ENCODE measurements around the gene TSPAN11. TPM values are rescaled to one million over a fixed set of nuclear protein-coding genes. Genes with fewer than 3 reads are reported as not detected.

Gene TSPAN11
- total RNA-seq, 1 experiment from 2014 or later: 0.17 TPM

DNA sequence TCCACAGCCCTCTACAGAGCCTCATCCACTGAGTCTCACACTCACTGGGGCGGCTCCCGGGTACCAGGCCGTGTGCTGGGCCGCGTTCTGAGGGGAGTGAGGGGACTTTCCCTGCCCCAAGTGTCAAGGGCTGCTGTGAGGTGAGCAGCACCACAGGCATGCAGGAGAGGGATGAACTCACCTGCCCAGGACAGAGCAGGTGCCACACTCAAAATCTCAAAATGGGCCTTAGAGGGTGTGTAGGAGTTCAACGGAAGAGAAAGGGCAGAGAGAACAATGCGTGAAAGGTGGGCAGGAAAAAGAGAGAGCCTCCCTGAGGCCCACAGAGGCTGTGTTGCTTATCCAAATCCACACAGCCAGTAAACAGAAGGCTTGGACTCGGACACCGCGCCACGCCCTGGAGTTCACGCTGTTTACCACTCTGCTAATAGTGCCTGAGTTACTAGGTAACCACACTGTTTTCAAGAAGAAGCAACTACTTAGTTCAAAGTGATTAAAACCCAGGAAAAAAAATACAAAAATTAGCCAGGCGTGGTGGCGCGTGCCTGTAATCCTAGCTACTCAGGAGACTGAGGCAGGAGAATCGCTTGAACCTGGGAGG, 32.7 kb downstream of the TSPAN11 start:
- no peak for DNase-seq (ENCODE audit: low read depth)

DNA sequence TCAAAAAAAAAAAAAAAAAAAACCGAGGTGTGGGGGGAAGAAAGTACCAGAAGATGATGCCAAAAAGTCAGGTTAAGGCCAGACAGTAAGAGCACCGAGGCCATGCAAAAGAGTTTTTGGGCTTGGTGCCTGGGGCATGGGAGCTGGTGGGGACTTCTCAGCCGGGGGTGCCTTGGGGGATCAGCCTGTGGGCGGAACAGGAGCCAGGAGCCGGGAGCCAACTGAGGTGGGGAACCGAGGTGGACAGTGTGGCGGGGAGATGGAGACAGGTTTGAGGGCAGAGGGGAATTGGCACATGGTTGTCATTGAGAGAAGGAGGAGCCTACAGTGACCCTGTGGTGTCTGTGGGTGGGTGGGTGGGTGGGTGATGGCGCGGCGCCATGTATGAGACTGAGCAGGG, 33.2 kb downstream of the TSPAN11 start:
- no peak for DNase-seq (ENCODE audit: low read depth)

DNA sequence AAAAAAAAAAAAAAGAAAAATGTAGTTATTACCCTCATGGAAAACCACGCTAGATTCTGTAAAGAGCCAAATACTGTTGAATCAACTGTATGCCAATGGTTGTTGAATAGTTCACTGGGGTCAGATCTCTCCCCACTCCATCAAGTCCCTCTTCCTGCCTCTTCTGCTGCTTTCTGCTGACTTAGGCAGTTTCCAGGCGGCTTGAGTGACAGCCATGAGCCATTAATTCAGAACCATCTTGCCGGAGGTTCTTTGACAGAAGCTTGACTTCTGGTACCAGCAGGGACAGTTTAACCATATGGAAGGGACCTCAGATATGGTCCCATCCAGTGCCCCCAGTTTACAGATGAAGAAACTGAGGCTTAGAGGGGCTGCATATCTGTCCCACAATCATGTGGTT, 34.5 kb downstream of the TSPAN11 start:
- DNase-seq (ENCODE audit: low read depth): no peak

DNA sequence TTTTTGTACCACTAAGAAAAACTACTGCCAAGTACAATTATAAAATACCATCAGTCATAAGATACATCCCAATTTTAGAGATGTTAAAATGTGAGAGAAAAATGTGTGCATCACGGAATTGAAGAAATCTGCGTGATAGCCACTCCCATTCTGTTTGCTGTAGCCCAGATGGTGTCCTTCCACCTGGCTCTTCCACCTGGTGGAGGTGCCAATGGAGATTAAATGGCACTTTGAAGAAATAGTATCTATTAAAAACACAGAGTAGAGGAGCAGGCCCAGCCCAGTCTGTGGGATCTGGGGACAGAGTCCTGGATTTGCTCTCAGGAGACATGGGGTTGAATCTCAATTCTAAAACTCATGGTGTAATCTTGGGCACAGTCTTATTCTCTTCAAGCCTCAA, 35.5 kb downstream of the TSPAN11 start:
- DNase-seq (ENCODE audit: low read depth): no peak

DNA sequence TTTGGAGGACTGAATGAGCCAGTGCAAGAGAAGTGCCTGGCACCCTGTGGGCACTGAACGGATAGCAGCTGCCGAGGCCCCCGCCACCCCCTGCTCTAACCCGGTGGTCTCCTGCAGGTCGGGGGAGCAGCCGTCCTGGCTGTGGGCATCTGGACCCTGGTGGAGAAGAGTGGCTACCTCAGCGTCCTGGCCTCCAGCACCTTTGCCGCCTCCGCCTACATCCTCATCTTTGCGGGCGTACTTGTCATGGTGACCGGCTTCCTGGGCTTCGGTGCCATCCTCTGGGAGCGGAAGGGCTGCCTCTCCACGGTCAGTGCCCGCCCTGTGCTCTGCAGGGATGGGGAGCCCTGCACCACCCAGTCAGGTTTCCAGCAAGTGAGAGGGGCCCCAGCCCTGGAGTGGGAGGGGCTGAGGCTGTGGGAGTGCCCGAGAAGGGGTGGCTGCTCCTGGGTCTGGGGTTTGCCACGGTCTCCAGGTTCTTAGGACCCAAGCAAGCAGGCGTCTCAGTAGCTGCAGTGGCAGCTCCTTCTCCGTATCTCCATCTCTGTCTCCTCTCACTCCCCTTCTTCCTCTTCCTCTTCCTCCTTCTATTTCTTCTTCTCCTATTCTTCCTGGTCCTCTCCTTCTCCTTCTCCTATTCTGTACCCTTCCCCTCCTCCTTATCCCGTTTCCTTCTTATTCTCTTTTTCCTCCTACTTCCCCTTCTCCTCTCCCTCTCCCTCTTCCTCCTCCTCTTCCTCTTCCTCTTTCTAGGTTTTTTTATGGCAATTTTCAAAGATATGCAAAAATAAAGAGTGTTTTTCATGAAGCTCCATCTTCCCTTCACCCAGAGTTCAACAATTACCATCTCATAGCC, 37.4 kb downstream of the TSPAN11 start:
- DNase-seq (ENCODE audit: low read depth): no peak

DNA sequence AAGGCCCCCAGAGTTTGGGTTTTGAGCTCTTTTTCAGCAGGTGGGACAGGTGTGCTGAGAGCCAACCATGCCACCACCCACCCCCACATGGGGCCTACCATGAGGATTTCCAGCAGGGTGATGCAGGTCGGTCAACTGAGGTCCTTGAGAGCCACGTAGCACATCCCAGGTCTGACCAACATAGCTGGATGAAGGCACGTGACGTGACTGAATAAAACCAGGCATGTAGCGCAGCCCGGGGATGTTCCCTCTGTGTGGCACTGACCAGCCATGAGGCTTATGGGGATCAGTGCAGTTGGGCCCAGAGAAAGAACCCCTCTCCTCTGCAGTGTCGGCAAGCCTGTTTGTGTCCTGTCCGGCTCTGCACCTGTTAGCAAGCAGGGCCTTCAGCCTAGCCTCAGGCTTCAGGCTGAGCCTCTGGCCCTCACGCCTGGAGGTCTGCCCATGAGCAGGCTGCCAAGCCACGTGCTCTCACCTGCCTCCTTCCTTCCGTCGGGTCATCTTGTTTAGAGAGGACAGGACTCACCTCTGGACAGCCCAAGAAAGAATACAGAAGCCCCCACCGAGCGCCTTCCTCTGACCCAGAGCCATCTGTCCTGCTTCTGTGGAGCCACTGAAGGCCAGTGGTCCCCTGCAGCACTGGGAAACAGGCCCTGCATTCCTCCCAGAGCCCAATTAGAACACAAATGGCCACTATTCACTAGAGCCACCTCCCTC, 38.5 kb downstream of the TSPAN11 start:
- no peak for DNase-seq (ENCODE audit: low read depth)

DNA sequence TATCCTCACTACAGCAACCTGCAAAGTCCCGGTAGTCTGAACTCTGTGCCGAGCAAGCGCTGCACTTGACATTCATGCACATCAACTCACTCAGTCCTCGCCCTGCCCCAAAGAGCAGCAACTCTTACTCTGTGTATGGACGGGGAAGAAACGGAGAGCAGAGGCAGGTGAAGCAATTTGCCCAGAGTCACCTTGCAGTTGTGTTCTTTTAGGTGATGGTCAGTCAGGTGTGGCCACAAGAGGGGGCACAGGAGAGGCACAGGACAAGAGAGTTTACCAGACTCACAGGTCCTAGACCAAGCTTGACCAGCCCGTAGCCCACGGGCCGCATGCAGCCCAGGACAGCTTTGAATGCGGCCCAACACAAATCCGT, 39.1 kb downstream of the TSPAN11 start:
- DNase-seq (ENCODE audit: low read depth): no peak

DNA sequence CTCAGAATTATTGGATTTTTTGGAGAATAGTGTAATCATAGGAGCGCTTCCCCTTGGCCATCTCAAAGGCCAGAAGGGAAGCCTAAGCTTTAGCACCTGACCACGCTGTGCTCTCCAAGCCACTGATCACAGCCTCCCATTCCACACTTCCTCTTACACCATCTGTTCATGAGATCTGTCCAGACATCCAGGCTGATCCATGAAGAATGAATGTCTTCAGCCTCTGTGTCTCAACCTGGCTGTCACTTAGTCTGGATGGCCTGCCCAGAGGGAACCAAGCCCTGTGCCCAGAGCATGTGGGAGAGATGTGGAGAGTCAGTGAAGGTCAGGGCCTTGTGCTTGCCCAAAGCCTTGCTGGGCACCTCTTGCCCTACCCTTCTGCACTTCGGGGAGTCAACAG, 40.5 kb downstream of the TSPAN11 start:
- DNase-seq (ENCODE audit: low read depth): no peak

DNA sequence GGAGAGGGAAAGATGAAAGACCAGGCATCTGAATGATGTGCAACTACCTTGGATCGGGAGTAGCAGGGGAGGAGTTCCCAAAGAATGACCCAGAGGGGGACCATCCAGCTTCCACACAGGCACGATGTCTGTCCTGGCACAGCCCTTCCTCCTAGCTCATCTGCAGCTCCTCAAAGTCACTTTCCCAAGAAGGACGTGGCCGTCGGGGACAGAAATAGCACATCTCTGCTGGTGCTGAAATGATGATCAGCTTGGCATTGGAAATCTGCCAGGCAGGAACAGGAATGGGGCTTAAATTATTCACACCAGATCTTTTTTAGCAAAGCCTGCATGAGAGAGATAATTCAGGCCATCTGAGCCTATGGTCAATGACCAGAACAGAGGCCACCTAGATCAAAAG, 41.7 kb downstream of the TSPAN11 start:
- no peak for DNase-seq (ENCODE audit: low read depth)

DNA sequence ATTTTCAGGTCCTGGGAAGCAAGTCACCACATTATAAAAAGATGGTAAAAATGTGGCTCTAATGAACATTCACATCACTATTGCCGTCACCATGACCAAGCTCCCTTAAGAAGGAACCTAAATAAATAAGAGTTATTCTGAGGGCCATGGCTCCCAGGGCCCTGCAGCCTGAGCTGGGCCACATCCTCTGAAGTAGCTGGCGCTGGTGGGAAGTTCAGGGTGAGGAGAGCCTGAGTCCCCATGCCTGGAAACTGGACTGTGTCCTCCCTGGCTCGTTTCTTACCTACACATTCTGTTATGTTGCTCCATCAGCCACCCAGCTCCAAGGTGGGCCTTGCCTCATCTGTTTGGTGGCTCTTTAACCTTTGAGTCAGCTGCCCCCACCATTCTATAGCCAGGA, 42.5 kb downstream of the TSPAN11 start:
- DNase-seq (ENCODE audit: low read depth): no peak

DNA sequence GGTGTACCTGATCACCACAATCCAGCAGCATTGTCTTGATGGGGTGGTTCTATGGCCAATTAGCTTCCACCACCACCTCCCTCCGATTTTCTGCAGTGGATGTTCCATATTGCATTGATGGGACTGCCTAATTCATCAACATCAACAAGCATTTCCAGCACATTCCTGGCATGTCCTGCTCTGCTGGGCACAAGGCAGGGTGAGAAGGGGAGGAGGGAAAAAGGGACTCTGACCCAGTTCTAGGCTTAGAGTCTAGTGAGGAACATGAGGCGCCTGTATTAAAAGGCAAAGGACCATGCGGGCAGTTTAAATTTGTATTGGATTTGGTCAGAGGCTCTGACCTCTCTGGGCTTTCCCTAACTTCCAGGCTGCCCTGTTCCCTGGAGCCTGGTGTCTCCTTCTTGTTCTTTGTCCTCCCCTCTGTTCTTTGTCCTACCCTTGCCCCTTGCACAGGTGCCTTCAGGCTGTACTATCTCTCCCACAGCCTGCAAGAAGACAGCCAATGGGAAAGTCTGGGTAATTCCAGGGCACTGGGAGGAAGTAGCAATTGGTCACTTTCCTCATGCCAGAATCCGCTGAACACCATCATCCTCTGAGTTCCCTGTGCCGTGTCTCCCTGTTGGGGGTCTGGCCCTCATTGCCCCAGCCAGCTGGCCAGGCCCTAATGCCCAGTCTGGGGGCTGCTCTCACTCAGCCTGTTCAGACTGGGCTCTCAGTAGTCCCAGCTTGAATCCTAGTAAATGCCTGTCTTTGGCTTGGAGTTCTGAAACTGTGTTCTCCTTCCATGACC, 43.3 kb downstream of the TSPAN11 start:
- no peak for DNase-seq (ENCODE audit: low read depth)

DNA sequence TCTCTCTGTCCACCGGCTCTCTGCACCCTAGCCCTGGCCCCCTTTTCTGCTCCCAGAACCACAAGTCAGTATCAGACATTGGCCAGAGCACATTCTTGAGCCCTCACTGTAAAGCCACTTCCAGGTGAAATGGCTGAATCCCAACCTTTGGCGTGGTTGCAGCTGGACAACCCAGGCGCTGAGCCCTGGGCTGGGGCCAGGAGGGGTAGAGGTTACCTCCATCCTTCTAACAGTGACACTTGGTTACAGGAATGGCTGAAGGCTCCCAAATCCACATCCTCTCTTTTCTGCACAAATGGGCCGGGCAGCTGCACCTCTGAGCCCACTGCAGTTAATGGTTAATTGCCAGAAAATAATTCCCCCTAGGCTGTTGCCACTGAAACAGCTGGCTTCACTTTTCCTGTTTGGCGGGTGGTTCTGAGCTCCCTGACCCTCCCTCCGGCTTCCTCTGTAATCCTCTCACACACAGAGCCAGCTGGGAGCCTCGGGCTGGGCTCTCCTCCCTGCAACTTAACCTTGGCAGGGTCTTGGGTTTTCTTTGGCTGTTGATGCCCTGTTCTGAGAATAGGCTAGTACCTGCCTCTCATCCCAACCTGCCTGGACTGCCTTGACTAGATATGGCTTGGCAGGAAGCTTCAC, 44.1 kb downstream of the TSPAN11 start:
- DNase-seq (ENCODE audit: low read depth): no peak

DNA sequence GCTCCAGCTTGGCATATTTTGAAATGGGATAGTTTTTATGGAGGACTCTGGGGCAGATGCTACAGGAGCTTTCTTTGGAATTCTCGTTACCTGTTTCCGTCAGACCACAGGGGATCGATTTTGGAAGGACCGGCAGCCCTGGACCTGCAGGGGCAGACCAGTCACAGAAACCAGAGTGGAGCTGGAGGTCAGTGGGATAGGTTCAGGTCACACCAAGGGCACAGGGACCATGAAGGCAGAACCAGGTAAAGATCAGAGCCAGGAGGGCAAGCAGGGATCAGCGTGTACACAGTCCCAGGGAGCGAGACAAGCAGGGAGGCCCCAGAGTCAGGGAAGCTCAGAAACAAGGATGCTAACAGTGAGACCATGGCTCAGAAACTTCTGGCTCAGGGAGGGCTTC, 45.5 kb downstream of the TSPAN11 start:
- no peak for DNase-seq (ENCODE audit: low read depth)

DNA sequence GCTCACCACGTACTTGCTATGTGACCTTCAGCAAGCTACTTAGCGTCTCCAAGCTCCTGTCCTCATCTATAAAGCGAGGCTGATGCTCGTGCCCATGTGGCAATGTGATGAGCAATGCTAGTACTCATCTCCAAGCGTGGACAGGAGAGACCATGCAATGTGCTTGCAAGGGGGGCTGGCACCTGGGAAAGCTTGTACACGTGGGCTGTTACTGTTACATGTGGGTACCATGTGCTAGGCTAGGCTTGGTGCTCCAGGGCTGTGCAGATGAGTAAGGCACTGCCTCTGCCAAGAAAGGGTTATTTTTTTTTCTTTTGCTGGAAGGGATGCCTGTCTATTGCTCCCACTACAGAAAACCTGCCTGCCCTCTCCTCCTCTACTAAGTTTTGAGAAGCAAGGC, 46.6 kb downstream of the TSPAN11 start:
- no peak for DNase-seq (ENCODE audit: low read depth)

DNA sequence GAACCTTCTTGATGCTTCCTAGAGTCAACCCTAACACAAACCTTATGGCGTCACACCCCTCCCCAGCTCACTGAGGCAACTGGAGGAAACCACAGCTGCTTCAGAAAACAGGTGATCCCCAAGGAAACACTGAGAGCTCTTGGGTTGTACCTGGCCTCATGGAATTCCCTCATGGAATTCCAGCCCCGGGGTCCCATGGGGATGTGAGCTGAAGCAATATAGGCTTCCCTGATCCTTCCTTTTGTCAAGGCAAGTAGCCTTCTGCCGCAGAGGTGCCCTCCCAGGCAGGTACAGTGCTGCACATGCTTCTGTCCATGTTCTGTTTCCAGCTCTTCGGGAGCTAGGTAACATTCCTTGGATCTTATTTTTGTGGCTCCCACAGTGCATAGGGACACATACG, 47.3 kb downstream of the TSPAN11 start:
- DNase-seq (ENCODE audit: low read depth): no peak

DNA sequence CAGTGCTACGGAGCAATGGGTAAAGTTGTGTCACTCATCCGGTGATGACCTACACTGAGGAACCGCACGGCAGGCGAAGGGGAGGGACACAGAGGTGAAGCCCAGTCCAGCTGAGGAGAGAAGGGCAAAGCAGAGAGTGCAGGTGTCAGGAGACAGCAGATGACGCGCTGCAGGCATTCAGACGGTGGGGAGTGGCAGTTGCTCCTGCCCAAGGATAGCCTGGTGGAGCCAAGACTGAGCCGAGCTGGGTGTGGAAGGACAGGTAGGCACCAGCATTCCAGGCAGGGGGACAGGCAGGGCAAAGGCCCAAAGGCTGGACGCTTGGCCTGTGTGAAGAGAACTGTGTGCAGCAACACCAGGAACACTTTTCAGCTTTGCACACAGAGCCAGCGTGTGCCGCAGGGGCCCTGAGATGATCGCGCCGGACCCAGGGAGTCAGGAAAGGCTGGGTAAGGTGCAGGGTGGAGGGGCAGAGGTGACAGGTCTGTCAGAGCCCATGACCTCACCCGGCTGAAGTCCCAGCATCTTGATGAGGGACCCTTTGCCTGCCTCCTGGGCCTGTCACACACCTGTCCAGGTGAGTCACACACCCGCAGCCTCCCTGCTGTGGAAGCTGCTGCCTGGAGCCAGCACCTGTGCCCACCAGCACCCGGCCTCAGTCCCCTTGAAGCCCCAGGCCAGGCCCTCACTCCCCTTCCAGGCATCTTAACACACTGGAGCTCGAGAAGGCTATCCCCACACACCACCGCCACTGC, 48.4 kb downstream of the TSPAN11 start:
- no peak for DNase-seq (ENCODE audit: low read depth)

DNA sequence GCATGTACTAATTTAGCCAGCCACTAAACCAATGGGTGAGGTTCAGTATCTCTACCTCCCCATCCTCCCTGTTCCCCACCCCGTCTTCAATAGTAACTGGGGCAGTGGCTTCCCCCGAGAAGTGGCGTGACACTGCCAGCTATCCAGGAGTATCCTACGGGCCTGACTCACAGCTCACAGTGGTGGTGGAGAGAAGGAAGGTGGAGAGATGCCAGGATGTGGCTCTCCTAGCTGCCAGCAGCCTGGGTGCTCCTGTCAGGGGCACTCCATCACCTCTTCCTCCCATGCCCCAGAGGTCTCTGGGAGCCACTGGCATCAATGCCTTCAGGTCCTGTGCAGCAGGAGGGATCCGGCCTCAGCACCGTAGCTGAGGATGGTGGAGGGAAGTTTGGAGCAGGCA, 49.0 kb downstream of the TSPAN11 start:
- no peak for DNase-seq (ENCODE audit: low read depth)

DNA sequence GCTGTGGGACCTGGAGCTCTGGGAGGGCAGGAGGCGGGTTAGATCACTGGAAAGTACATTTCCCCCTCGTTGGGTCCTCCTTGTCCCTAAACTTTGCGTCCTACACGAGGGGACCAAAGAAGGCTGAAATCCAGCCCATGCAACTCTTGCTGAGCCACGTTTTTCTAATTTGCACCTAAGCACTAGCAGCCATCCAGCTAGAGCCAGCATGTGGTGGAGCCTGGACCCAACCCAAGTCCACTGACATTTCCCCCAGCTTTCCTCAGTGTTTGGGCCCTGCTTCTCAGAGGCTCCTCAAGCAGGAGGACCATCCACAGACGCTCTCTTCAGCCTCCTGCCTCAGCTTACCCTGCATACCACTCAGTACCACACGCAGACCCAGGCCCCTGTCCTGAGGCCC, 49.7 kb downstream of the TSPAN11 start:
- no peak for DNase-seq (ENCODE audit: low read depth)

DNA sequence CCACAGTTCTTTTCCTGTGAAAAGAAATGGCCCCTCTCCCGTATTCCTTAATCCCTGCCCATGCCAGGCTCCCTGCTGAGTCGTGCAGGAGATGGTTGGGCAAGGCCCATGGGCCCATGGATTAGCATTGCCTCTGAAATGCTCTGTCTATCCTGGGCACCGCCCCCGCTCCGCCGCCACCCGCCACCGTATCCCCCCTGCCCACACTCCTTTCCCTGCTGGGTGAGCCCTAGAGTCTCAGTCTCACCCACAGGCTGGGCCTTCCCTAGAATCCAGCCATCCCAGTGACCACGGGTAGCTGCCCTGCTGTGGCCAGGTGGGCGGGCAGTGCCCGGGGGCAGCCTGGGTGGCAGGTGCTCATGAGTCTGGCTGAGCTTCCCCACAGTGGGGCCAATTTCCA, 50.6 kb downstream of the TSPAN11 start:
- DNase-seq (ENCODE audit: low read depth): no peak

DNA sequence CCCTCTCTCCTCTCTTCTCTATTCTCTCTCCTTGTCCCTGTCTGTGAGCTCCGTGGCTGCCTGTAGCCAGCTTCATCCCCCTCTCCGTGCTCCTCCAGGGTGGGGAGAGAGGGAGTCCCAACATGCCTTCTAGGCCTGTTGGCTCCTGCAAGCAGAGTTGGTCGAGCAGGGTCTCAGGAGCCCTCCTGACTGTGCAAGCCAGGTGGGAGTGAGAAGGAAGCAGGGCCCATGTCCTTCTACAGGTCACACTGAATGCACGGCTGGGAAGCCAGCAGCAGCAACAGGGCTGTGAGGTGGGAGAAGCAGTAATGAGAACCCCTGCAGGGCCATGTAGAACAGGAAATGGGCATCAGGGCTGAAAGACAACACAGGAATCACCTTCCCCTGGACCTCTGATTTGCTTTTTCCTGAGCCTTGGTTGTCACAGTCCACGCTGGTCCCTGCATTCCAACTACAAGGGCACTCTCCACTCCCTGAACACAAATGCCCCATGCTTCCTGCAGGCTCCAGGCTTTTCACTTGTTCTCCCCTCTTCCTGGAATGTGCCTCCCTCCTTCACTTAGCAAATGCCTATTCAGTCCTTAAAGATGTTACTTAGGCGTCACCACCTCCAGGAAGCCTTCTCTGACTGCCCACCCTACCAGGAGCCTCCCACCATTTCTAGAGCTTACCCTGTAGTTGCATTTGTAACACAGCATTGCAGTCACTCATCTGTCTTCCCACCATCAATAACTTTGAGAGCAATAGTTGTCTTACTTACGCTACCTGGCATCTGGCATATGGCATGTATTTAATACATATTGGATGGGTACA, 51.2 kb downstream of the TSPAN11 start:
- no peak for DNase-seq (ENCODE audit: low read depth)
